Measurements from ENCODE around the gene CREB3. TPM values are rescaled to one million over a fixed set of nuclear protein-coding genes. Genes with fewer than 3 reads are reported as not detected.

Gene CREB3
- total RNA-seq, 1 experiment from 2014 or later: 34.8 TPM

GRCh38 chr9:35700031-35700430 lies 32.4 kb upstream of the CREB3 start:
- Histone ChIP-seq H3F3A (ENCODE audit: low read length, unreplicated experiment) (no peaks in the 10 kb centered on the region), H3K4me3 (ENCODE audit: low read length) (no peak overlapping the region), H3K27ac (ENCODE audit: low read length) (no peak overlapping the region), H3K27me3 (ENCODE audit: low read length) (no peaks in the 10 kb centered on the region), H3K9me2 (replicated peaks; ENCODE audit: low read length) (no peaks in the 10 kb centered on the region), H3K4me1 (ENCODE audit: insufficient read depth, low read length) (peaks cover 12% of the 10 kb centered on the region), H3K79me2 (ENCODE audit: low read length) (no peaks in the 10 kb centered on the region), H2AFZ (ENCODE audit: low read length) (no peak overlapping the region), H3K9me3 (ENCODE audit: low read length) (no peaks in the 10 kb centered on the region), H3K36me3 (ENCODE audit: low read depth, low read length) (peaks cover 45% of the 10 kb centered on the region), H4K20me1 (ENCODE audit: low read length) (no peaks in the 10 kb centered on the region), H3K9ac (ENCODE audit: low read length) (no peak overlapping the region), H3K4me2 (ENCODE audit: low read length) (no peak overlapping the region)
- ATAC-seq (no peak), DNase-seq (no peak)
- CTCF ChIA-PET: no interaction called here
- no peak for TF ChIP-seq CTCF (conservative IDR thresholded peaks at IDR 0.05; ENCODE audit: low read depth, low read length)
- TF ChIP-seq EZH2phosphoT487 (IDR thresholded peaks at IDR 0.05; ENCODE audit: borderline replicate concordance, low read length): no peak
- TF ChIP-seq EZH2 (IDR thresholded peaks at IDR 0.05; ENCODE audit: low read length, unreplicated experiment): no peak
- POLR2A ChIA-PET (ENCODE audit: unreplicated experiment): no interaction called here
- intact Hi-C loops (cut with micrococcal nuclease): no loop called here
- no TSS peak for BruUV-seq (replicated peaks)

- POLR2A ChIA-PET (ENCODE audit: unreplicated experiment): no interaction called here
Measured at GRCh38 chr9:35700942-35701341, 31.5 kb upstream of the CREB3 start.

GRCh38 chr9:35702696-35703095 lies 29.8 kb upstream of the CREB3 start:
- H3K9me3 ChIP-seq (ENCODE audit: low read length): no peaks in the 10 kb centered on the region
- H2AFZ ChIP-seq (ENCODE audit: low read length): no peak overlapping the region
- no peak for ATAC-seq
- no peak overlapping the region for H3K27ac ChIP-seq (ENCODE audit: low read length)
- H3K79me2 ChIP-seq (ENCODE audit: low read length): no peaks in the 10 kb centered on the region
- no peaks in the 10 kb centered on the region for H3K9me2 ChIP-seq (replicated peaks; ENCODE audit: low read length)
- no peaks in the 10 kb centered on the region for H3K4me1 ChIP-seq (ENCODE audit: insufficient read depth, low read length)
- no peak overlapping the region for H3K4me3 ChIP-seq (ENCODE audit: low read length)
- DNase-seq: no peak
- CTCF ChIA-PET: no interaction called here
- no peak overlapping the region for H3K4me2 ChIP-seq (ENCODE audit: low read length)
- no peaks in the 10 kb centered on the region for H3K27me3 ChIP-seq (ENCODE audit: low read length)
- H3K36me3 ChIP-seq (ENCODE audit: low read depth, low read length): peaks cover 51% of the 10 kb centered on the region
- intact Hi-C loops (cut with micrococcal nuclease): no loop called here
- no peak for TF ChIP-seq CTCF (conservative IDR thresholded peaks at IDR 0.05; ENCODE audit: low read depth, low read length)
- TF ChIP-seq EZH2 (IDR thresholded peaks at IDR 0.05; ENCODE audit: low read length, unreplicated experiment): no peak
- no peak for TF ChIP-seq EZH2phosphoT487 (IDR thresholded peaks at IDR 0.05; ENCODE audit: borderline replicate concordance, low read length)
- H4K20me1 ChIP-seq (ENCODE audit: low read length): no peaks in the 10 kb centered on the region
- POLR2A ChIA-PET (ENCODE audit: unreplicated experiment): no interaction called here
- no TSS peak for BruUV-seq (replicated peaks)
- H3F3A ChIP-seq (ENCODE audit: low read length, unreplicated experiment): no peaks in the 10 kb centered on the region
- no peak overlapping the region for H3K9ac ChIP-seq (ENCODE audit: low read length)

More at GRCh38 chr9:35700942-35701341, 31.5 kb upstream of the CREB3 start:
- Histone ChIP-seq H3K4me1 (ENCODE audit: insufficient read depth, low read length) (peaks cover 8% of the 10 kb centered on the region), H3K36me3 (ENCODE audit: low read depth, low read length) (peaks cover 50% of the 10 kb centered on the region), H3K4me2 (ENCODE audit: low read length) (no peak overlapping the region), H3K9ac (ENCODE audit: low read length) (no peak overlapping the region), H3K27ac (ENCODE audit: low read length) (no peak overlapping the region), H2AFZ (ENCODE audit: low read length) (no peak overlapping the region), H3K27me3 (ENCODE audit: low read length) (no peaks in the 10 kb centered on the region), H4K20me1 (ENCODE audit: low read length) (no peaks in the 10 kb centered on the region), H3K9me2 (replicated peaks; ENCODE audit: low read length) (no peaks in the 10 kb centered on the region), H3K79me2 (ENCODE audit: low read length) (no peaks in the 10 kb centered on the region), H3K9me3 (ENCODE audit: low read length) (no peaks in the 10 kb centered on the region), H3K4me3 (ENCODE audit: low read length) (no peak overlapping the region), H3F3A (ENCODE audit: low read length, unreplicated experiment) (no peaks in the 10 kb centered on the region)
- CTCF ChIA-PET: no interaction called here
- BruUV-seq (replicated peaks): no TSS peak
- DNase-seq: no peak
- ATAC-seq: no peak
- TF ChIP-seq CTCF (conservative IDR thresholded peaks at IDR 0.05; ENCODE audit: low read depth, low read length): no peak
- no peak for TF ChIP-seq EZH2phosphoT487 (IDR thresholded peaks at IDR 0.05; ENCODE audit: borderline replicate concordance, low read length)
- TF ChIP-seq EZH2 (IDR thresholded peaks at IDR 0.05; ENCODE audit: low read length, unreplicated experiment): no peak
- intact Hi-C loops (cut with micrococcal nuclease): no loop called here
